Heart left ventricle (tissue), 16 donors: ENCODE results near the gene TPST2. TPM values are rescaled to one million over a fixed set of nuclear protein-coding genes. Genes with fewer than 3 reads are reported as not detected.

ENCODE experiments used
- ATAC-seq, 4 donors: fragments of 200-7000 bp; cut with Tn5 transposase; one replicate each; pipeline ENCODE4 v1.9.1; 2020 to 2022; ENCODE audit warnings: moderate library complexity in 4 of 4, mild to moderate bottlenecking in 3 of 4, moderate number of reproducible peaks in 1 of 4
- DNase-seq, 5 donors: peaks; one replicate each; pipeline ENCODE4 v3.0.0-alpha.2; 2020
- H3K27ac ChIP-seq, 12 donors: fragments of 200-600 bp; sonication (generic) in 4 of 12; one replicate each; pipeline versions ENCODE4 v1.5.0 to v1.8.0; 2016 to 2022; ENCODE audit warnings: mild to moderate bottlenecking in 2 of 12
- H3K27me3 ChIP-seq, 9 donors: fragments of 200-600 bp; sonication (generic) in 2 of 9; one replicate each; pipeline versions ENCODE4 v1.5.1 to v1.8.0; 2016 to 2022; ENCODE audit warnings: mild to moderate bottlenecking in 3 of 9
- H3K36me3 ChIP-seq, 9 donors: fragments of 200-600 bp; sonication (generic) in 2 of 9; one replicate each; pipeline versions ENCODE4 v1.5.0 to v1.8.0; 2018 to 2022; ENCODE audit warnings: mild to moderate bottlenecking in 2 of 9
- H3K4me1 ChIP-seq, 12 donors: fragments of 200-600 bp; sonication (generic) in 4 of 12; one replicate each; pipeline versions ENCODE4 v1.5.0 to v1.8.0; 2016 to 2022; ENCODE audit warnings: mild to moderate bottlenecking in 3 of 12
- H3K4me3 ChIP-seq, 12 donors: fragments of 200-600 bp; sonication (generic) in 4 of 12; one replicate each; pipeline versions ENCODE4 v1.5.0 to v1.8.0; 2017 to 2022; ENCODE audit warnings: mild to moderate bottlenecking in 9 of 12, moderate library complexity in 4 of 12
- H3K9me3 ChIP-seq, 12 donors: fragments of 200-600 bp; sonication (generic) in 4 of 12; one replicate each; pipeline versions ENCODE4 v1.5.0 to v1.8.0; 2016 to 2022; ENCODE audit warnings: mild to moderate bottlenecking in 1 of 12
- CTCF ChIP-seq, 12 donors: fragments of 200-600 bp; sonication (generic) in 4 of 12; IDR thresholded peaks; one replicate each; pipeline versions ENCODE4 v1.5.0 to v1.8.0; 2018 to 2022; ENCODE audit warnings: antibody characterized with exemption in 12 of 12, mild to moderate bottlenecking in 5 of 12
- POLR2A ChIP-seq, 2 donors: fragments of 450-650 bp; IDR thresholded peaks; one replicate each; pipeline ENCODE4 v1.6.1; 2017; ENCODE audit warnings: antibody characterized with exemption in 2 of 2, mild to moderate bottlenecking in 2 of 2, moderate library complexity in 2 of 2
- WGBS, 4 donors: extraction: QIAGEN DNeasy Blood & Tissue Kit in 2 of 4; methylation state at CpG; one replicate each; pipeline versions ENCODE4 v1.1.5 to v1.1.7; 2013 to 2018; 5-methylcytosine and 5-hydroxymethylcytosine counted together
- intact Hi-C, 10 donors: fragments of 100-400 bp; cut with DNase I; formaldehyde crosslinking; loops; one replicate each; pipeline versions ENCODE4 v1.11.1 to v1.14.2; 2022
- polyA plus RNA-seq, 2 donors: library from polyadenylated mRNA; stranded (reverse); fragments of 200-250 nt; gene quantifications; one replicate each; pipeline ENCODE4 v1.2.3, GENCODE V29; 2013
- total RNA-seq, 9 donors: library from RNA; depleted of rRNA in 2 of 9; stranded (reverse); fragments of >200 nt in 2 of 9; fragmentation: NEBNext Ultra II Directional in 3 of 9; extraction: Animal tissue kit (Norgen Biotek cat#: 25700) in 3 of 9; gene quantifications; one replicate each; pipeline versions ENCODE4 v1.1.0 to v1.2.4, GENCODE V29; 2016 to 2023
- donor health status: ischemic (EF 13 %, LVEDD 7.1; RV severe dilation, severe dysfunction).
- donor health status: healthy with polysubstance abuse.
- donor health status: DM: no; HTN: yes; CAD: no.
- donor health status: DM: no; HTN: no; CAD: no.
- donor health status: ischemic (EF 25% LVEDD 6.9; RV normal size, moderate dysfunction).
- donor health status: ischemic (EF 25% LVEDD 5.7; RV mildly dilated, moderate dysfunction).
- donor health status: healthy.
- donor health status: DM: yes; HTN: yes; CAD: no.
- donor health status: ischemic (EF 35%, LVEDD 5.7; RV mildly dilated, moderate dysfunction).
- donor health status: nonischemic (EF 11% LVEDD 7.7; RV severe dilation, severe dysfunction).
- donor health status: DM: yes; HTN: yes; CAD: no.
- donor health status: PGD.
- donor health status: ischemic (EF 29% LVEDD 5.4; RV normal size, mild dysfunction).
- donor health status: nonischemic (EF 23%, LVEDD 6.1; RV moderate dilation, normal function).

TPST2 gene
- total and polyA plus RNA-seq, 11 donors, result 12.1 to 103 (median 25.2) TPM

DNA sequence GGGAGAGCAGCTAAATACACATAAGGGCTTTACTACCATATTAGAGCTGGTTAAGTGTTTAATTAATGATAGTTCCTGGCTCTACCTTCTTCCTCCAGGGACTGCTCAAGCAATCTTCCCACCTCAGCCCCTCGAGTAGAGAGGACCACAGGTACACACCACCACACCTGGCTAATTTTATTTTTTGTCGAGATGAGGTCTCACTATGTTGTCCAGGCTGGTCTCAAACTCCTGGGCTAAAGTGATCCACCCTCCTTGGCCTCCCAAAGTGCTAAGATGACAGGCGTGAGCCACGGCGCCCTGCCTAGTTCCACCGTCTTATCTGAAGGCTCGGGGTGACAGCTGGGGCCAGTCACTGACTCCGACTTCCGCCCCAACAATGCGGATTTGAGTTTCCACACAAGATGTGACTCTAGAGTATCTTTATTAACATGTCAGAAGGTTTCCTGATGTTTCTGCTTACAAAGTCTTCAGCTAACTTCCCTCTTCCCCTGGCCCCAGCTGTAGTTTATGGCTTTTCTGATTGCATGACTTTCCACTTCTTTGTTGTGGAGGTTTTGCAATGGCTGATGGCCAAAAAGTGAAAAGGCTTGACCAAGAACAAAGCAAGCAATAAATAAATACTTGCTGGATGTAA, 16.8 kb downstream of the TPST2 start:
- H3K9me3 ChIP-seq, result no peaks in the 10 kb centered on the region
- H3K27me3 ChIP-seq, result no peaks in the 10 kb centered on the region
- H3K4me1 ChIP-seq, result peaks cover 0 to 70% (median 17%) of the 10 kb centered on the region in 12 donors
- DNase-seq (peak; percentile 52 to 77 (median 64)), ATAC-seq (peak in 3 of 4 donors; percentile 24 to 70 (median 57))
- no peak overlapping the region for H3K4me3 ChIP-seq
- no peaks in the 10 kb centered on the region for H3K36me3 ChIP-seq
- WGBS, 4 donors, result 49 to 81% (median 60%) methylated on average over 10 of the region's 10 CpGs
- TF ChIP-seq CTCF (IDR thresholded peaks at IDR 0.05) (no peak), POLR2A (IDR thresholded peaks at IDR 0.05) (no peak)
- intact Hi-C loops, result no loop called here
- H3K27ac ChIP-seq, result peak overlapping the region in 8 of 12 donors; percentile 11 to 81 (median 28)

DNA sequence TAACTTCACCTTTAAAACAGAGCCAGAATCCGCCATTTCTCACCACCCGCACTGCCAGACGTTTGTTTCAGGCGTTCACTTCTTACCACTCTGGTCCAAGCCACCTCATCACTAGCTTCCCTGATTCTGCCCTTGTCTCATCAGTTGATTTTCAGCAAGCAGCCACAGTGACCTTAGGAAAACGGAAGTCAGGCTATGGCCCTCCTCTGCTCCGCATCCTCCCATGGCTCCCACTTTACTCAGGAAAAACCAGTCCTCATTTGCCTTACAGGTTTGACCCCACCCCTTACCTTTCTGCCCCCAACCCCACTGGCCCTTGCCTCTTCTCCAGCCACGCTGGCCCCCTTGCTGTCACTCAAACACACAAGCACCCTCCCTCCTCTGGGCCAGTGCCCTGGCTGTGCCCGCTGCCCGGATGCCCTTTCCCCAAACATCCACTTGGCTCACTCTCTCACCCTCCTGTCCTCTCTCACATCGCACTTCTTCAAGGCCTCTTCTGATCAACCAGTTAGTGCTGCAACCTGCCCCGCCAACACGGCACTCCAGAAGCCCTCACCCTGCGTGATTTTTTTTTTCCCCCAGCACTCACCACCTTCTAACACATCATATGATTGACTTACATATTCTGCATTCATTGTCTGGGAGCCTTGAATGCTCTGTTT, 18.9 kb downstream of the TPST2 start:
- DNase-seq (peak in 2 of 5 donors; percentile 40 to 53), ATAC-seq (peak; percentile 44 to 83 (median 63))
- intact Hi-C loops, result no loop called here
- H3K4me1 ChIP-seq, result peaks cover 0 to 68% (median 20%) of the 10 kb centered on the region in 12 donors
- TF ChIP-seq POLR2A (IDR thresholded peaks at IDR 0.05) (no peak), CTCF (IDR thresholded peaks at IDR 0.05) (no peak)
- 67 to 76% (median 74%) methylated on average over 13 of the region's 13 CpGs for WGBS, 4 donors
- no peaks in the 10 kb centered on the region for H3K36me3 ChIP-seq
- H3K9me3 ChIP-seq, result no peaks in the 10 kb centered on the region
- no peak overlapping the region for H3K4me3 ChIP-seq
- peak overlapping the region in 2 of 12 donors; percentile 35 to 37 for H3K27ac ChIP-seq
- no peaks in the 10 kb centered on the region for H3K27me3 ChIP-seq

GRCh38 chr22:26570115-26570514, 19.8 kb downstream of the TPST2 start:
- ATAC-seq, result peak in 3 of 4 donors; percentile 15 to 26 (median 24)
- Histone ChIP-seq H3K4me3 (no peak overlapping the region), H3K9me3 (no peaks in the 10 kb centered on the region), H3K27ac (peak overlapping the region in 2 of 12 donors; percentile 29 to 37), H3K36me3 (peaks cover 0 to 3% (median 0%) of the 10 kb centered on the region in 9 donors), H3K27me3 (no peaks in the 10 kb centered on the region), H3K4me1 (peaks cover 0 to 59% (median 20%) of the 10 kb centered on the region in 12 donors)
- intact Hi-C loops, result no loop called here
- 22 to 31% (median 29%) methylated on average over 10 of the region's 10 CpGs for WGBS, 4 donors
- peak in 1 of 5 donors; percentile 49 for DNase-seq
- TF ChIP-seq CTCF (IDR thresholded peaks at IDR 0.05) (no peak), POLR2A (IDR thresholded peaks at IDR 0.05) (no peak)

DNA sequence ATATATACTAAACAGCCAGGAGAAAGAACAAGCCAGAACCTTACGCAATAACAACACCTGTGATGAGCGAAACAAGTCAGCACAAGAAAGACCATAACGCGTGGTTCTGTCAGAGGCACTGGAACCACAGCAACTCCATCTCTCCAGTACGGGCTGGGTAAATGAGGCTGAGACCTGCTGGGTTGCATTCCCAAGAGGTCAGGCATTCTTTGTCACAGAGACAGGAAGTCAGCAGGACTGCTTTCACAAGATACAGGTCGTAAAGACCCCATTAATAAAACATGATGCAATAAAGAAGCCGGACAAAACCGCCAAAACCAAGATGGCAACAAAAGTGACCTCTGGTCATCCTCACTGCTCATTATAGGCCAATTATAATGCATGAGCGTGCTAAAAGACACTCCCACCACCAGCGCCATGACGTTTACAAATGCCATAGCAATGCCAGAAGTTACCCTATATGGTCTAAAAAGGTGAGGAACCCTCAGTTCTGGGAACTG, 21.7 kb downstream of the TPST2 start:
- Histone ChIP-seq H3K9me3 (no peaks in the 10 kb centered on the region), H3K4me1 (peaks cover 0 to 53% (median 20%) of the 10 kb centered on the region in 12 donors), H3K4me3 (no peak overlapping the region), H3K27ac (peak overlapping the region in 5 of 12 donors; percentile 19 to 31 (median 26)), H3K27me3 (no peaks in the 10 kb centered on the region), H3K36me3 (peaks cover 0 to 16% (median 0%) of the 10 kb centered on the region in 9 donors)
- 61 to 66% (median 64%) methylated on average over 11 of the region's 11 CpGs for WGBS, 4 donors
- no peak for TF ChIP-seq POLR2A (IDR thresholded peaks at IDR 0.05)
- no peak for TF ChIP-seq CTCF (IDR thresholded peaks at IDR 0.05)
- ATAC-seq, result peak in 1 of 4 donors; percentile 29
- no peak for DNase-seq
- intact Hi-C loops, result no loop called here
